Measurements from ENCODE around the gene SMCO4.
"Not testable (repeated sequence)": the region's sequence is repeated elsewhere in the genome, so short reads cannot be mapped to it uniquely, and the experiment has no call there.

SMCO4 gene

GRCh38 chr11:93543292-93543977 is at the start of gene SMCO4:
Gene SMCO4, minus strand, starts transcription at chr11:93543391. Its CDS starts 64,202 bp downstream, at chr11:93479189.
- DNase-seq = peak; percentile 80 to 84

GRCh38 chr11:93591247-93591898 is 48.2 kb upstream of the SMCO4 start:
- DNase-seq = no peak

GRCh38 chr11:93589347-93589746 is 46.2 kb upstream of the SMCO4 start:
- no peak for DNase-seq

- no peak for DNase-seq
These were observed 44.8 kb upstream of the SMCO4 start for GRCh38 chr11:93587858-93588581.

GRCh38 chr11:93587425-93587824 is 44.2 kb upstream of the SMCO4 start:
- not testable (repeated sequence) for DNase-seq

GRCh38 chr11:93585758-93586157 is 42.6 kb upstream of the SMCO4 start:
- DNase-seq = no peak

GRCh38 chr11:93583490-93583889 is 40.3 kb upstream of the SMCO4 start:
- DNase-seq = no peak

GRCh38 chr11:93579187-93579751 is 36.1 kb upstream of the SMCO4 start:
- no peak for DNase-seq

GRCh38 chr11:93577286-93577685 is 34.1 kb upstream of the SMCO4 start:
- no peak for DNase-seq

- DNase-seq = not testable (repeated sequence)
These were observed 33.7 kb upstream of the SMCO4 start for GRCh38 chr11:93576870-93577269.

GRCh38 chr11:93574638-93575220 is 31.5 kb upstream of the SMCO4 start:
- no peak for DNase-seq

GRCh38 chr11:93573184-93573583 is 30.0 kb upstream of the SMCO4 start:
- DNase-seq = no peak

GRCh38 chr11:93572621-93573020 is 29.4 kb upstream of the SMCO4 start:
- DNase-seq = no peak

- no peak for DNase-seq
These were observed 29.0 kb upstream of the SMCO4 start for GRCh38 chr11:93572171-93572570.

GRCh38 chr11:93571612-93572011 is 28.4 kb upstream of the SMCO4 start:
- no peak for DNase-seq

GRCh38 chr11:93570759-93571413 is 27.7 kb upstream of the SMCO4 start:
- DNase-seq = no peak

GRCh38 chr11:93569496-93569895 is 26.3 kb upstream of the SMCO4 start:
- DNase-seq = no peak

- no peak for DNase-seq
These were observed 25.5 kb upstream of the SMCO4 start for GRCh38 chr11:93568726-93569125.

- no peak for DNase-seq
These were observed 24.3 kb upstream of the SMCO4 start for GRCh38 chr11:93567401-93567895.

- no peak for DNase-seq
These were observed 21.7 kb upstream of the SMCO4 start for GRCh38 chr11:93564895-93565294.

- no peak for DNase-seq
These were observed 20.7 kb upstream of the SMCO4 start for GRCh38 chr11:93563857-93564256.

GRCh38 chr11:93560199-93560932 is 17.2 kb upstream of the SMCO4 start:
- no peak for DNase-seq

Measured in activated CD4-positive, alpha-beta T cell treated with anti-CD3 and anti-CD28 coated beads, Interleukin-2, amount 50 U/mL, for 48 hours (primary cell).